Ectodermal cell (in vitro differentiated cells): Measurements from ENCODE around the gene C1orf174.
"Not testable (repeated sequence)": the region's sequence is repeated elsewhere in the genome, so short reads cannot be mapped to it uniquely, and the experiment has no call there.

Experiments
- H3K27ac ChIP-seq: 2 replicates; pipeline ENCODE4 v1.7.0; 2013; ENCODE audit warnings: mild to moderate bottlenecking, low read depth, low read length; ENCODE audit not compliant: insufficient read depth, poor library complexity, severe bottlenecking
- H3K27me3 ChIP-seq: 2 replicates; pipeline ENCODE4 v1.7.0; 2013; ENCODE audit warnings: mild to moderate bottlenecking, low read length; ENCODE audit not compliant: insufficient read depth, control insufficient read depth, poor library complexity, severe bottlenecking
- H3K36me3 ChIP-seq: one replicate; pipeline ENCODE4 v1.7.0; 2013; ENCODE audit warnings: low read length; ENCODE audit not compliant: control insufficient read depth, insufficient read depth
- H3K4me1 ChIP-seq: one replicate; pipeline ENCODE4 v1.7.0; 2013; ENCODE audit warnings: low read length; ENCODE audit not compliant: control insufficient read depth, insufficient read depth
- H3K4me3 ChIP-seq: 2 replicates; pipeline ENCODE4 v1.7.0; 2013; ENCODE audit warnings: low read depth, low read length, control low read depth; ENCODE audit not compliant: insufficient read depth
- H3K9me3 ChIP-seq: 2 replicates; pipeline ENCODE4 v1.7.0; 2013; ENCODE audit warnings: mild to moderate bottlenecking, low read length, moderate library complexity; ENCODE audit not compliant: control insufficient read depth
- WGBS, 2 experiments: methylation state at CpG; one replicate each; pipeline ENCODE4 v1.1.7; 2013; ENCODE audit warnings: missing lambda C conversion rate in 2 of 2; 5-methylcytosine and 5-hydroxymethylcytosine counted together

C1orf174 gene

DNA sequence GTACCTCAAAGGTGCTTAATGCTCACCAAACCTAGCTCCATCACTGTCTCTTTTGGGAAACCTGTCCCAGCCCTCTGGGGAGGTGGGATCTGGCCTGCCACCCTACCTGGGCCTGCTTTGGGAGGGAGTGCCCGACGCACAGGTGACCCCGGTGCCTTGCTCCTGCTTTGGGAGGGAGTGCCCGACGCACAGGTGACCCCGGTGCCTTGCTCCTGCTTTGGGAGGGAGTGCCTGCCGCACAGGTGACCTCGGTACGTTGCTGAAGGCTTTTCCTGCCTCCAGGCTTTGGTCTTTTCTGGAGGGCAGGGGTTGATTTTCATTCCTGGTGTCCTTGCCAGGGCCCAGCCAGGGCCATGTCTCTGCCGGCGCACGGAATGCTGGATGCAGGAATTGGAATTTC, 25.2 kb upstream of the C1orf174 start:
- Histone ChIP-seq H3K4me3 (no peak overlapping the region), H3K9me3 (no peaks in the 10 kb centered on the region), H3K36me3 (no peaks in the 10 kb centered on the region), H3K27me3 (no peaks in the 10 kb centered on the region), H3K27ac (no peak overlapping the region), H3K4me1 (peaks cover 12% of the 10 kb centered on the region)
- 87 to 89% methylated on average over 12 of the region's 12 CpGs for WGBS, 2 experiments

DNA sequence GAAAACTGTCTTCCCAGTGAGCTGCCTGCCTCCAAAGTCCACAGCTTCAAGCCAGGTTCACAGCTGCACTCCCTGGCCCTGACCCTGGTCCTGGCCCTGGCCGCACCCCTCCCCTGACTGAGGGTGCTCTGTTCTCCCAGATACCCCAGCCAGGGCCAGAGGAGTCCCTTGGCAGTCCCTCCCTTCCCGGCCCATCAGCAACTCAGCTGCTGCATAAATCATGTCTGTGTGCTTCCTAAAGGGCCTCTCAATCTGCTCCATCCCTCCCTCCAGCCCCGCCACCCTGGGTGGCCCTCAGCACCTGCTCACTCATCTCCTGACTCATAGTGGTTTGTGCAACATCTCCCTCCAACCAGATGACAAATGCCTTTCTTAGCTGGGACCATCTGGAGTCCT, 24.8 kb upstream of the C1orf174 start:
- Histone ChIP-seq H3K27ac (no peak overlapping the region), H3K4me1 (peaks cover 12% of the 10 kb centered on the region), H3K36me3 (no peaks in the 10 kb centered on the region), H3K9me3 (no peaks in the 10 kb centered on the region), H3K27me3 (no peaks in the 10 kb centered on the region), H3K4me3 (no peak overlapping the region)
- WGBS, 2 experiments: 67 to 68% methylated on average over 3 of the region's 3 CpGs

- Histone ChIP-seq H3K36me3 (no peaks in the 10 kb centered on the region), H3K9me3 (no peaks in the 10 kb centered on the region), H3K27ac (no peak overlapping the region), H3K4me3 (no peak overlapping the region), H3K27me3 (no peaks in the 10 kb centered on the region), H3K4me1 (peaks cover 12% of the 10 kb centered on the region)
- WGBS, 2 experiments: 51 to 52% methylated on average over 13 of the region's 13 CpGs
Measured at GRCh38 chr1:3924186-3924824, 24.2 kb upstream of the C1orf174 start.

GRCh38 chr1:3923378-3924185, 23.5 kb upstream of the C1orf174 start:
- 90 to 91% methylated on average over 25 of the region's 25 CpGs for WGBS, 2 experiments
- no peak overlapping the region for H3K27ac ChIP-seq
- no peaks in the 10 kb centered on the region for H3K27me3 ChIP-seq
- H3K36me3 ChIP-seq: no peaks in the 10 kb centered on the region
- H3K9me3 ChIP-seq: no peaks in the 10 kb centered on the region
- peaks cover 12% of the 10 kb centered on the region for H3K4me1 ChIP-seq
- no peak overlapping the region for H3K4me3 ChIP-seq

GRCh38 chr1:3922851-3923250, 22.8 kb upstream of the C1orf174 start:
- Histone ChIP-seq H3K36me3 (no peaks in the 10 kb centered on the region), H3K4me1 (peaks cover 12% of the 10 kb centered on the region), H3K9me3 (no peaks in the 10 kb centered on the region), H3K27ac (no peak overlapping the region), H3K27me3 (no peaks in the 10 kb centered on the region), H3K4me3 (no peak overlapping the region)
- WGBS, 2 experiments: 84% methylated on average over 6 of the region's 6 CpGs

GRCh38 chr1:3922201-3922725, 22.2 kb upstream of the C1orf174 start:
- Histone ChIP-seq H3K27ac (no peak overlapping the region), H3K36me3 (no peaks in the 10 kb centered on the region), H3K4me1 (peaks cover 12% of the 10 kb centered on the region), H3K4me3 (no peak overlapping the region), H3K27me3 (no peaks in the 10 kb centered on the region), H3K9me3 (no peaks in the 10 kb centered on the region)
- WGBS, 2 experiments: 92 to 93% methylated on average over 6 of the region's 6 CpGs

GRCh38 chr1:3921765-3922164, 21.7 kb upstream of the C1orf174 start:
- H3K36me3 ChIP-seq: no peaks in the 10 kb centered on the region
- 91 to 93% methylated on average over 8 of the region's 8 CpGs for WGBS, 2 experiments
- H3K27ac ChIP-seq: no peak overlapping the region
- no peak overlapping the region for H3K4me3 ChIP-seq
- no peaks in the 10 kb centered on the region for H3K27me3 ChIP-seq
- no peaks in the 10 kb centered on the region for H3K9me3 ChIP-seq
- peaks cover 12% of the 10 kb centered on the region for H3K4me1 ChIP-seq

GRCh38 chr1:3919706-3920105, 19.6 kb upstream of the C1orf174 start:
- Histone ChIP-seq H3K4me1 (peaks cover 9% of the 10 kb centered on the region), H3K27ac (no peak overlapping the region), H3K36me3 (no peaks in the 10 kb centered on the region), H3K4me3 (no peak overlapping the region), H3K27me3 (no peaks in the 10 kb centered on the region), H3K9me3 (no peaks in the 10 kb centered on the region)
- 76 to 90% methylated on average over 4 of the region's 5 CpGs for WGBS, 2 experiments

DNA sequence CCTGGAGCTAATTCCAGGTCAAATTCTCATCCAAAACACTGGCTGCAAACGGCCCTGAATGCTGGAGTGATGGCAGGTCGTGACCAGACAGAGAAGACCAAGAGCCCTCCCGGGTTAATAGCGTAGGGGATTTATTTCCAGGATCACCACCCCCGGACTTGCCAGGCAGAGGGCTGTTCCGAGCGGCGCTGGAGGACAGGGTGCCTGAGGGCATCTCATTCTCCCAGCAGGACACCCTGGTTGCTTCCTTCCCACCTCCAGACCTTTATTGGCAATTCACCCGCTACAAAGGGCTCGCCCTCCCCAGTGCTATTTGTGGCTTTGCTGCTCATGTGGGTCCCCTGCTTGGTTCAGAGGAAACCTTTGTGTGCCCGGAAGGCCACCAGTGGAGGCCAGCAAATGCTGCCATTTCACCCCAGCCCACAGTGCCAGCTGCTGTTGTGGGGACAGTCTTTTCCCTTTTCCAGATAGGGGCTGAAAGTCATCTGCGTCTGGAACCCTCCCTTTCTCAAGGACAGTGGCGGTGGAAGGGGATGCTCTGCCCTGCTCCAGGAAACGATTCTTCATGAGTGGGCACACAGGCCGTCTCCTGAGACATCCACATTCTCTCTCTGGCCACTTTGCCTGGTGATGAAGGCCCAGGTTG, 19.0 kb upstream of the C1orf174 start:
- 86 to 89% methylated on average over 15 of the region's 15 CpGs for WGBS, 2 experiments
- Histone ChIP-seq H3K27me3 (no peaks in the 10 kb centered on the region), H3K9me3 (no peaks in the 10 kb centered on the region), H3K4me1 (peaks cover 2% of the 10 kb centered on the region), H3K36me3 (no peaks in the 10 kb centered on the region), H3K27ac (no peak overlapping the region), H3K4me3 (no peak overlapping the region)

DNA sequence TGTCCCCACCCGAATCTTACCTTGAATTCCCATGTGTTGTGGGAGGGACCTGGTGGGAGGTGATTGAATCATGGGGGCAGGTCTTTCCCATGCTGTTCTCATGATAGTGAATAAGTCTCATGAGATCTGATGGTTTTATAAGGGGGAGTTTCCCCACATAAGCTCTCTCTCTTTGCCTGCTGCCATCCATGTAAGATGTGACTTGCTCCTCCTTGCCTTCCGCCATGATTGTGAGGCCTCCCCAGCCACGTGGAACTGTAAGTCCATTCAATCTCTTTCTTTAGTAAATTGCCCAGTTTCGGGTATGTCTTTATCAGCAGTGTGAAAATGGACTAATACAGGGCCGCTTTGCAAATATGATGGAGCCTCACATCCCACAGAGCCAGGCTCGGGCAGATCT, 18.3 kb upstream of the C1orf174 start:
- not testable (repeated sequence) for H3K27ac ChIP-seq, H3K9me3 ChIP-seq, H3K36me3 ChIP-seq, H3K4me3 ChIP-seq, H3K27me3 ChIP-seq, H3K4me1 ChIP-seq
- 85 to 89% methylated on average over 6 of the region's 6 CpGs for WGBS, 2 experiments
